ENCODE data around the gene CREBBP. TPM values are rescaled to one million over a fixed set of nuclear protein-coding genes. Genes with fewer than 3 reads are reported as not detected.

Gene CREBBP
- total RNA-seq, 1 donor from 2014 or later: 37.5 TPM

- FAIRE-seq (no peak), DNase-seq (ENCODE audit: low spot score in 2 of 2) (no peak)
Observed at GRCh38 chr16:3774156-3774767, 106.3 kb downstream of the CREBBP start.

- FAIRE-seq (no peak), DNase-seq (ENCODE audit: low spot score in 2 of 2) (no peak)
Observed at GRCh38 chr16:3773663-3774062, 106.8 kb downstream of the CREBBP start.

- FAIRE-seq: no peak
- no peak for DNase-seq (ENCODE audit: low spot score in 2 of 2)
Observed at GRCh38 chr16:3771513-3771912, 109.0 kb downstream of the CREBBP start.

GRCh38 chr16:3770530-3770929, 110.0 kb downstream of the CREBBP start:
- DNase-seq (ENCODE audit: low spot score in 2 of 2) (no peak), FAIRE-seq (no peak)

GRCh38 chr16:3769942-3770341, 110.6 kb downstream of the CREBBP start:
- FAIRE-seq (no peak), DNase-seq (ENCODE audit: low spot score in 2 of 2) (no peak)

- FAIRE-seq (no peak), DNase-seq (ENCODE audit: low spot score in 2 of 2) (no peak)
Observed at GRCh38 chr16:3769013-3769412, 111.5 kb downstream of the CREBBP start.

- FAIRE-seq: no peak
Observed at GRCh38 chr16:3767333-3767986, 113.1 kb downstream of the CREBBP start.

GRCh38 chr16:3766177-3766576, 114.3 kb downstream of the CREBBP start:
- FAIRE-seq: no peak
- no peak for DNase-seq (ENCODE audit: low spot score in 2 of 2)

More at GRCh38 chr16:3767333-3767986, 113.1 kb downstream of the CREBBP start:
- DNase-seq (ENCODE audit: low spot score in 2 of 2): no peak

- DNase-seq (ENCODE audit: low spot score in 2 of 2) (no peak), FAIRE-seq (no peak)
Observed at GRCh38 chr16:3764409-3764808, 116.1 kb downstream of the CREBBP start.

- FAIRE-seq (no peak), DNase-seq (ENCODE audit: low spot score in 2 of 2) (peak in 1 of 2 donors; percentile 23)
Observed at GRCh38 chr16:3762107-3762750, 118.3 kb downstream of the CREBBP start.

GRCh38 chr16:3761375-3762106, 119.0 kb downstream of the CREBBP start:
- FAIRE-seq: no peak
- DNase-seq (ENCODE audit: low spot score in 2 of 2): peak in 1 of 2 donors; percentile 30

GRCh38 chr16:3760518-3760917, 120.0 kb downstream of the CREBBP start:
- FAIRE-seq: no peak

GRCh38 chr16:3759736-3760135, 120.8 kb downstream of the CREBBP start:
- DNase-seq (ENCODE audit: low spot score in 2 of 2) (no peak), FAIRE-seq (no peak)

More at GRCh38 chr16:3760518-3760917, 120.0 kb downstream of the CREBBP start:
- no peak for DNase-seq (ENCODE audit: low spot score in 2 of 2)

GRCh38 chr16:3756113-3756512, 124.4 kb downstream of the CREBBP start:
- DNase-seq (ENCODE audit: low spot score in 2 of 2) (no peak), FAIRE-seq (no peak)

- DNase-seq (ENCODE audit: low spot score in 2 of 2) (no peak), FAIRE-seq (no peak)
Observed at GRCh38 chr16:3755249-3755648, 125.3 kb downstream of the CREBBP start.

GRCh38 chr16:3754772-3755171, 125.7 kb downstream of the CREBBP start:
- FAIRE-seq: no peak
- no peak for DNase-seq (ENCODE audit: low spot score in 2 of 2)

- no peak for DNase-seq (ENCODE audit: low spot score in 2 of 2)
- no peak for FAIRE-seq
Observed at GRCh38 chr16:3754081-3754703, 126.3 kb downstream of the CREBBP start.

- no peak for DNase-seq (ENCODE audit: low spot score in 2 of 2)
- FAIRE-seq: no peak
Observed at GRCh38 chr16:3752984-3753383, 127.5 kb downstream of the CREBBP start.

GRCh38 chr16:3751878-3752277, 128.6 kb downstream of the CREBBP start:
- FAIRE-seq (no peak), DNase-seq (ENCODE audit: low spot score in 2 of 2) (no peak)

- FAIRE-seq: no peak
Observed at GRCh38 chr16:3748307-3748706, 132.2 kb downstream of the CREBBP start.

More at GRCh38 chr16:3748307-3748706, 132.2 kb downstream of the CREBBP start:
- DNase-seq (ENCODE audit: low spot score in 2 of 2): no peak
